ENCODE measurements around the gene PCMTD2. TPM values are rescaled to one million over a fixed set of nuclear protein-coding genes. Genes with fewer than 3 reads are reported as not detected.

The PCMTD2 gene
- 37.7 and 41.5 TPM in 2 replicates for total RNA-seq

DNA sequence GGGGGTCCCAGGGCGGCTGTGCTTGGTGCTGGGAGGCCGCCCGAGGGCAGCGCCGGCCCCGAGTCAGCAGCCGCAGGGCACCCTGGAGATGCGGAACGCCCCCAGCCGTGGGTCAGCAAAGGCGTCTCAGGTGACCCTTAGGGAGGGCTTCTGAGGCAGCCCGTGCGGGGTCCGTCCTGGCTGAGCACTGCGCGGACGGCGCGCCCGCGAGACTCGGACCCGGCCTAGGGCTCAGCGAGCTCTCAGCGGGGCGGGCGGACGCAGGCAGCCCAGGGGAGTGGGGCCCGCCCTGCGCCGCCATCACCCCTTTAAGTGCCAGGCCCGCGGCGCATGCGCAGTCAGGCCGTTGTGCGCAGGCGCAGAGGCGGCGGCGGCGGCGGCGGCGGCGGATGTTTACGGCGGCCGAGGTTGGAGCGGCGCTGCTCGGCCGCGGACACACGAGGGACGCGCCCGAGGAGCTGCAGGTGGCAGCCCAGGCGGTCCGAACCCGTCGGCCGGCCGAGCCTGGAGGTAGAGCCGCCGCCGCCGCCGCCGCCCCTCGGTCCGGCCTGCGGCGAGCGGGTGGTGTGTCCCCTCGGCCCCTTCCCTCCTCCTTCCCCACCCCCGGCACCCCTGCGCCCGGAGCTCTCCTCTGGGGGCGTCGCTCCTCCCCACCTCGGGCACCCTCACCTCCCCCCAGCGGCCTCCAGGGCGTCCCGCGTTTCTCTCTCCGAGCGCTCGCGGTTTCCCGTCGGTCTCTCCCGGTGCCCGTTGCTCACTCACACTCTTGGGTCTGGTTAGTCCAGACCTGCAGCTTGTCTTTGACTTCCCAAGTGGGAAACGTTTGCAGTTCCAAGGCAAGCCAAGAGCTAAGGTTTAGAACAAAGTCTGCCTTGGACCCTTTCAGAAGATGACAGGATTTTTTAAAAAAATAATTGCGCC, at the start of gene PCMTD2:
PCMTD2 (plus strand) TSS at position 388 of the 921 bp plus-strand sequence. CDS start 4,218 bp downstream, outside the sequence.

Other genes with a start within 250 kb of the PCMTD2 start
- gene C20orf204, start 219.6 kb upstream of the PCMTD2 start, total RNA-seq = 0.57 and 0.92 TPM in 2 replicates
- 0.18 TPM in 1 of 2 replicates, not detected in the other for gene SOX18, start 206.1 kb upstream of the PCMTD2 start, total RNA-seq
- gene TCEA2, start 192.6 kb upstream of the PCMTD2 start, total RNA-seq = 27.3 and 33.7 TPM in 2 replicates
- 7.3 and 7.8 TPM in 2 replicates for gene RGS19, start 176.2 kb upstream of the PCMTD2 start, total RNA-seq
- 1.6 and 1.9 TPM in 2 replicates for gene OPRL1, start 175.7 kb upstream of the PCMTD2 start, total RNA-seq
- 0.14 TPM in 1 of 2 replicates, not detected in the other for gene LKAAEAR1, start 171.3 kb upstream of the PCMTD2 start, total RNA-seq
- gene NPBWR2, start 148.2 kb upstream of the PCMTD2 start, total RNA-seq = not detected in 2 replicates
- gene MYT1, start 91.3 kb upstream of the PCMTD2 start, total RNA-seq = not detected in 2 replicates

All from smooth muscle cell of bladder (primary cell).